Fibroblast of skin of left quadriceps (primary cell): ENCODE measurements around the gene CEP112.
"Not testable (repeated sequence)": the region's sequence is repeated elsewhere in the genome, so short reads cannot be mapped to it uniquely, and the experiment has no call there.

Experiments
- DNase-seq, 2 experiments: peaks; one replicate each; pipeline ENCODE4 v3.0.0-alpha.2; 2013; ENCODE audit warnings: low read depth in 2 of 2

CEP112 gene

GRCh38 chr17:65785109-65785508, 406.8 kb downstream of the CEP112 start:
- peak; percentile 96 to 97 for DNase-seq

- peak; percentile 84 to 85 for DNase-seq
Observed at GRCh38 chr17:65783845-65784334, 408.0 kb downstream of the CEP112 start.

GRCh38 chr17:65782104-65782706, 409.7 kb downstream of the CEP112 start:
- DNase-seq = not testable (repeated sequence)

- no peak for DNase-seq
Observed at GRCh38 chr17:65780111-65780510, 411.8 kb downstream of the CEP112 start.

- no peak for DNase-seq
Observed at GRCh38 chr17:65776890-65777289, 415.0 kb downstream of the CEP112 start.

GRCh38 chr17:65774787-65775186, 417.1 kb downstream of the CEP112 start:
- DNase-seq = no peak

- DNase-seq = no peak
Observed at GRCh38 chr17:65772989-65773388, 418.9 kb downstream of the CEP112 start.

GRCh38 chr17:65771704-65772103, 420.2 kb downstream of the CEP112 start:
- DNase-seq = no peak

- no peak for DNase-seq
Observed at GRCh38 chr17:65763786-65764185, 428.1 kb downstream of the CEP112 start.

- no peak for DNase-seq
Observed at GRCh38 chr17:65762973-65763372, 429.0 kb downstream of the CEP112 start.

GRCh38 chr17:65759532-65759931, 432.4 kb downstream of the CEP112 start:
- no peak for DNase-seq

GRCh38 chr17:65756760-65757159, 435.2 kb downstream of the CEP112 start:
- DNase-seq = no peak

GRCh38 chr17:65755799-65756198, 436.1 kb downstream of the CEP112 start:
- no peak for DNase-seq

GRCh38 chr17:65754630-65755029, 437.3 kb downstream of the CEP112 start:
- DNase-seq = no peak

GRCh38 chr17:65754081-65754480, 437.9 kb downstream of the CEP112 start:
- DNase-seq = no peak

GRCh38 chr17:65753348-65753747, 438.6 kb downstream of the CEP112 start:
- no peak for DNase-seq

GRCh38 chr17:65751263-65751662, 440.7 kb downstream of the CEP112 start:
- DNase-seq = no peak

GRCh38 chr17:65750631-65751115, 441.3 kb downstream of the CEP112 start:
- DNase-seq = peak; percentile 84 to 86

- no peak for DNase-seq
Observed at GRCh38 chr17:65750166-65750565, 441.8 kb downstream of the CEP112 start.

GRCh38 chr17:65749479-65749878, 442.5 kb downstream of the CEP112 start:
- no peak for DNase-seq

- no peak for DNase-seq
Observed at GRCh38 chr17:65745241-65745640, 446.7 kb downstream of the CEP112 start.

- DNase-seq = peak in 1 of 2 experiments; percentile 28
Observed at GRCh38 chr17:65743308-65743655, 448.7 kb downstream of the CEP112 start.

GRCh38 chr17:65742403-65743307, 449.3 kb downstream of the CEP112 start:
- DNase-seq = peak; percentile 54
